Activated CD8-positive, alpha-beta memory T cell treated with anti-CD3 and anti-CD28 coated beads, Interleukin-2, amount 50 U/mL, for 24 hours (primary cell): Measurements from ENCODE around the gene ALDH18A1.

Experiments
- DNase-seq: peaks from one replicate; pipeline ENCODE4 v3.0.0-alpha.2; 2020; ENCODE audit errors: extremely low read depth

Gene ALDH18A1

GRCh38 chr10:95556994-95557767 is 99.3 kb downstream of the ALDH18A1 start:
- DNase-seq = no peak
